ENCODE measurements around the gene CDC14B.
"Not testable (repeated sequence)": the region's sequence is repeated elsewhere in the genome, so short reads cannot be mapped to it uniquely, and the experiment has no call there.

Gene CDC14B

DNA sequence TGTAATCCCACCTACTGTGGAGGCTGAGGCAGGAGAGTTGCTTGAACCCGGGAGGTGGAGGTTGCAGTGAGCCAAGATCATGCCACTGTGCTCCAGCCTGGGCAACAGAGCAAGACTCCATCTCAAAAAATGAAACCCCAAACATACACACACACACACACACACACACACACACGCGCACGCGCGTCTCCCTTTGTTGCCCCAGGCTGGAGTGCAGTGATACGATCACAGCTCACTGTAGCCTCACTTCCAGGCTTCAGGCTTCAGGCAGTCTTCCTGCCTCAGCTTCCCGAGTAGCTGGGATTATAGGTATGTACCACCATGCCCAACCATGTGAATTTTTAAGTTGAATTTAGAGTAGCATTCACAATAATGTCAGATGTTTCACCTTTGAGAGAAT, 13.9 kb upstream of the CDC14B start:
- in situ Hi-C loops (cut with MboI; ENCODE audit: low sequenced_read_pairs) = not testable (repeated sequence)

DNA sequence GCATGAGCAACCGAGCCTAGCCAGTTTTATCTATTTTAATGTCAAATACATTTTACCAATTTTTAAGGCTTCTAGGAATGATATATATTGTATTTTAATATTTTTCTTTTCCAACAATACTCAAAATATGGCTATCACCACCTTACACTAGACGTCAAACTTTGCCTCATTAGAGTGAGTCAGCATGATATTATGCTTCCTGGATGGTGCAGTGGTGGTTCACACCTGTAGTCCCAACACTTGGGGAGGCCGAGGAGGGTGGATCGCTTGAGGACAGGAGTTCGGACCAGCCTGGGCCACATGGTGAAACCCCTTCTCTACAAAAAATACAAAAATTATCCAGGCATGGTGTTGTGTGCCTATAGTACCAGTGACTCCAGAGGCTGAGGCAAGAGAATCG, 7.3 kb upstream of the CDC14B start:
- in situ Hi-C loops (cut with MboI; ENCODE audit: low sequenced_read_pairs) = no loop called here

DNA sequence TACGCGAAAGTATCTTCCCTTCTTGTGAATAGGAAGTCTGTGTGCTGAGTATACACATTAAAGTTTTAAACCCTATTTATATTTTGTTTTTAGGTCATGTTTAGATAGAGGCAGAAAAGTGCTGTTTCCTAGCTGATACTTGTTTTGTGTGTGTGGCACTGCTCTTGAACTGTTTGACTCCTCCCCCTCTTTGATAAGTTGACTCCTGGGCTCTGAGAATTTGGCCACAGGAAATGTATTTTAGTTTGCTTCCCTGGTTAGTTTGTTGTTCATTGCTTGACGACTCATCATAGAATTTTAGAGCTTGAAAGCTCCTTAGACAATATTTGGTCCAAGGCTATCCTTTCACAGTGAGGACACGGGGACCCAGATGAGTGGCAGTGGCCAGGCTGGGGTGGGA, 2.0 kb upstream of the CDC14B start:
- in situ Hi-C loops (cut with MboI; ENCODE audit: low sequenced_read_pairs) = no loop called here

DNA sequence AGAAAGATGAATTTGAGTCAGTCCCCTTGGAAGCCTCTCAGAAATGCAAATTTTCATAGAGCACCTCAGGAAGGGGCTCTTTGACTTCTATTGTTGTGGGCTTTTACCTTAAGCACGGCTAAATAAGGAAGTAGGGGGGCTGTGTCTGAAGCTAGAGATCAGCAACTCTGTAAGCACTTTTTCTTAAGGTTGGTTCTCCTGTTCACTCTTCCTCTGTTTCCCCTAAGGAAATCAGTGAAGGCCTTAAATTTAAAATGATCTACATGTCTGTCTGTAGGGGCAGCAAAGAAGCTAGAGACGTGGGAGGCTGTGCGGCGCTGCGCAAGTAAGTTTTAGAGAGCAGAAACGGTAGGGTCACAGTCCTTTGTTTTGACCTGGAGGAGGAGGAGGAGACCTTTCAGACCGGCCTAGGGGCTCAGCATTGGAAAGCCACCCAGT, 1.2 kb upstream of the CDC14B start:
- in situ Hi-C loops (cut with MboI; ENCODE audit: low sequenced_read_pairs) = no loop called here

DNA sequence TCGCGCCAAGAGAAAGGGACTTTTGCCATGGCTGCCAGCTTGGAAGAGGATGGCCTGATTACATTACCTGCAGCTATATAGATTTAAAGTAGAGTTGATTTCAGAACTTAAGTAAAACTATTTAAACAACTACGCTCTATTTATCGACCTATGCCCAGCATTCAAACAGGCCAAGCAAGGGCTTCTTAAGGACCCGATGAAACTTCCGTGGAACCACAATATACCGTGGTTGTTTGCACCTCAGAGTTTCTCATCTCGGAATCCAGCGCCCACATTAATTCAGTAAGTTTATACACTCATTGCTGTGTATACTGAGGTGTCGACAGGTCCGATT, 505 bp upstream of the CDC14B start:
- in situ Hi-C loops (cut with MboI; ENCODE audit: low sequenced_read_pairs) = no loop called here

DNA sequence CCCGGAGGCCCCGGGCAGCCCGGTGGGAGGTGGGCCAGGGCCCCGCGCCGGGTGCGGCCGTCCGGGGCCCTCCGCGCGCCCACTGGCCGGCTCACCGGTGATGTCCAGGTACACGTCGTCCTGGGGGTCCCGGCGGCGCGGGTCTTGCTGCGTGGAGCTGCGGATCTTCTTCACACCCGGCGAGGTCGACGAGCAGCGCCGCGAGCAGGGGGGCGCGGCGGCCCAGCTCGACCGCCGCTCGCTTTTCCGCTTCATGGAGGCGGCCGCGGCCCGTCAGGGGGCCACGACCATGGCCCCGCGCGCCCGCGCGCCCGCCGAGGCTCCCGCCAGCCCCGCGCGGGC, 548 bp downstream of the CDC14B start:
- in situ Hi-C loops (cut with MboI; ENCODE audit: low sequenced_read_pairs) = no loop called here

DNA sequence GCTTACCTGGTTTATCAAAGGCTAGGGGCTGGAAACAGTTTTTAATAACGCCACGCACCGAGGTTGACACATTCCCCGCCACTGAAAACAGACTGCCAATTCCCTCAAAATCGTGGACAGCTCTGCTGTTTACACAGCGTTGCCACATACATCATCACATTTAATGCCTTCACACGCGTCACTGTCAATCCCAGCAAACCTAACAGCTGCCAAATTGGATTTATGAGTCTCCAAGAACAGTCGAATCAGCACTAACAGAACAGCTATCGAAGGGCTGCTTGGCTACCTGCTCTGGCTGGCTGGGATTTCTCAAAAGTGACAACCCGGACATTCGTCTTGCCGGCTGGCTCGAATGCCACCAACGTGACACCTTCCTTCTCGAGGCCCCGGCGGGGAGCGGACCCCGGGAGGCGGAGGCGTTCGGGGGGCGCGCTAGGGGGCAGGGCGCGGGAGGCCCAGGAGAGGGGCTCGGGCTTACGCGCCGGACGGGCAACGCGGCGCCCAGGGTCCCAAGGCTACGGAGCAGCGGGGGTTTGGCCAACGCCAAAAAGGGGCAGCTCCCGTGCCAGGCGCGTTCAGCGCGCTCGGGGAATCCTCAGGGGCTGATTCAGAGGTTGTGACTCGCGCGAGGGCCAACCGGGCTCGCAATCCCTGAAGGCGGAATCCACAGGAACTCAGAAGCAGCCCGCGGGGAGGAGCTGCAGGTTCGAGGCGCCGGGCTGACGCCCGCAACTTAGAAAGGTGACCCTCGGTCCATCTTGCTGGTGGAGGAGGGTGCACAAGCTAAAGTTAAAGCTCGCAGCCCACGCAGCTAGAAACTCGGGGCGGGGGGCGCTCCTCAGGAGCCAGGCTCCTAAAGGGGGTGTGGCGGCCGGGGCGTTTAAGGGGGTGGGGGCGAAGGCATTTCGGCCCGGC, 1.2 kb downstream of the CDC14B start:
- in situ Hi-C loops (cut with MboI; ENCODE audit: low sequenced_read_pairs) = no loop called here

DNA sequence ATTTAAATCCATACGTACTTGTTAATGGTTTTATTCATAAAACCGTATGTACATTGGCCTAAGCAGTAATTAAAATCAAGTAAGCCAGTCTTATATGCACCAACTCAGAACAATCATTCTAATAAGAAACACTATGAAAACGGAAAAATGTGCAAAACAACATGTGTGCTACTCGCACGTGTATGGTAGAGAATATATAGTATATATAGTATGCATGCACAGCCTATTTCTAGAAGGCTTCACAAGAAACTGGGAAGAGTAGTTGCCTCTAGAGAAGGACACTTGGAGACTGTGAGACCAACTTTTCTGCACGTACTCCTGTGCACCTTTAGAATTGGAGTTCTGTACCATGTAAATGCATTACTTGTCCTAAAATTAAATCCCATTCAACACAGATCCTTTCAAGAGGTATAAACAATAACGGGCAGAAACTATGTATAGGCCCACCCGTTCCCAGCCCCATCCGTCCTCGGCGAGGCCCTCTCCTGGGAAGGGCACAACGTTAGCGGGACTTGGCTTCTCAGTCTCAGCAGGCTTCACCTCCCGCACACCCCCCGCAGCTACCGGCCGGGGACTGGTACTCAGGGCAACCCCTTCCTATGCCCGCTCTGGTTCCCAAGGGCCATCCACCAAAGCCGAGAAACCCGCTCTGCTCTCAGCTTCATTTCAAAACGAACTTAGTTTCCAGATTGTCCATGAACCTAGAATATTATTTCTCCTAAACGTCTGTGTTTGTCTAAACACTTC, 2.0 kb downstream of the CDC14B start:
- in situ Hi-C loops (cut with MboI; ENCODE audit: low sequenced_read_pairs) = no loop called here

DNA sequence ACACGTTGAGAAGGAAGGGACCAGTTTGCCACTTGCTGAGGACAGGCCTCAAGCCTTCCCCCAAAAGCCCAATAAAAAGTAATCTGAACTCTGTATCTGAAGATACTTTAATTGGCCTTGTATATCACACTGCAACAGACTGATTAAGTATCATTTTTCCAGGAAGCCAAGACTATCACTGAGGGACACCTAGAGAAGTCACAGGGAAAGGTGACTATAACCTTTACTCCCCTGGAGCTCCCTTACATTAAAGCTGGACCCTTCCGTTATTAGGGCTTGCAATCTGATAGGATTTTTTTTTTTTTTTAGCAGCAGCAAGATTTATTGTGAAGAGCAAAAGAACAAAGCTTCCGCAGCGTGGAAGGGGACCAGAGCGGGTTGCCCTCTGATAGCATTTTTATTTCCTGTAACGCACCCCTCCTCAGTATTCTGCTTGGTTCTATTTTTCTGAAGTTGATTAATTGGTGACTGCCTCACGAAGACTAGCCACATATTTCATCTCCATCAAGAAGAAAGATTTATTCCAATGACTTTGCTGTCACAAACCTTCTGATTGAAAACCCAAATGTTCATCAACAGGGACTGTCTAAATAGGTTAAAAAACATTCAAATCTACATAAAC, 2.7 kb downstream of the CDC14B start:
- in situ Hi-C loops (cut with MboI; ENCODE audit: low sequenced_read_pairs) = no loop called here

DNA sequence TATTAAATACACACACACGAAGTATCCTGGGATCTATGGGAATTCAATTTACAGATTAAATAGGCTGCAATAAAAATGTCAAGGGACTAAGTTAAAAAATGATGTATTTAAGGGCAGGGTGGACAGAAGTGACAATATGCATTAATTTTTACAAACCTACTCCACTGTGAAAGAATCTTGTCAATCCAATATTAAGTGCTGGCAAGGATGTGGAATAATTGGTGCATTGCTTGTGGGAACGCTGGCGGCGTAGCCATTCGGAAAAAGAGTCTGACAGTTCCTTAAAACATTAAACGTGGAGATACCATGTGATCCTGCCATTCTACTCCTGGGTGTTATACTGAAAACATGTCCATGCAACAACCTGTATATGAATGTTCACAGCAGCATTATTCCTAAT, 4.2 kb downstream of the CDC14B start:
- in situ Hi-C loops (cut with MboI; ENCODE audit: low sequenced_read_pairs) = no loop called here

DNA sequence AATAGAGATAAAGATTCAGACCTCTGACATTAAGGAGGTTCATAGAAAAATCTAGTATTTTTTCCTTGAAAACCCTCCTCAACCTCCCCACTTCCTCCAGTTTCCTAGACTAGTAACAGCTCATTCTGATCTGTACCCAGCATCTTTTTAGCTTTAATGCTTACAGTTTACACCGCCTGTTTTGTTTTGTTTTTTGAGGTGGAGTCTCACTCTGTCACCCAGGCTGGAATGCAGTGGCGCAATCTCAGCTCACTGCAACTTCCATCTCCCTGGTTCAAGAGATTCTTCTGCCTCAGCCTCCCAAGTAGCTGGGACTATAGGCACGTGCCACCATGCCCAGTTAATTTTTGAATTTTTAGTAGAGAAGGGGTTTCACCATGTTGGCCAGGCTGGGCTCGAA, 5.0 kb downstream of the CDC14B start:
- in situ Hi-C loops (cut with MboI; ENCODE audit: low sequenced_read_pairs) = not testable (repeated sequence)

DNA sequence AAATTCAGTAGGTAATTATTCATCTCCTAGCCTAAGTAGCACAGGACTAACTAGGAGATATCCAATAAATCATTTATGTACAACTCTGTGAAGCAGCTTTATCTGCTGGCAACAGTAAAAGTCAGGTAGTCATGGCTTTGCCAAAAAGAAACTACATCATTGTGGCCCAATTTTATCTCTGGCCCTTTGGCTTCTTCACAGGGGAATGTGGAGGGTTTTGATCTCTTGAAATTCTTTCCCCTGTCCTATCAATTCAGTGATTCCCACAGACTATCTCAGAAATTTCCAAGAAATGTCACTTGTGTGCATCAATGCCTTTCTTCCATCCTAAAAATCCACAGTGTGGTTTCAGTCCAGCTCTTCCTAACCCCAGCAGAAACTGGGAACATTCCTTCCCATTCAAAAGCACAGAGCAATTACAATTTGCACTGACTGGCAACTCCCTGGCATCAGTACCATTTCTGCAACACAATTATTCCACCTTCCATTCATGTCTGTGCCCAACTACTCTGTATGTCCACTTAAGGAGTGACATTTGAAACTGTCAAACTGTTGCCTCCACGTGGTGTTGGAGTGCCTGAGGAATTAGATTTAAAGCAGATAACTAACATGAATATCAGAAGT, 6.6 kb downstream of the CDC14B start:
- in situ Hi-C loops (cut with MboI; ENCODE audit: low sequenced_read_pairs) = no loop called here

DNA sequence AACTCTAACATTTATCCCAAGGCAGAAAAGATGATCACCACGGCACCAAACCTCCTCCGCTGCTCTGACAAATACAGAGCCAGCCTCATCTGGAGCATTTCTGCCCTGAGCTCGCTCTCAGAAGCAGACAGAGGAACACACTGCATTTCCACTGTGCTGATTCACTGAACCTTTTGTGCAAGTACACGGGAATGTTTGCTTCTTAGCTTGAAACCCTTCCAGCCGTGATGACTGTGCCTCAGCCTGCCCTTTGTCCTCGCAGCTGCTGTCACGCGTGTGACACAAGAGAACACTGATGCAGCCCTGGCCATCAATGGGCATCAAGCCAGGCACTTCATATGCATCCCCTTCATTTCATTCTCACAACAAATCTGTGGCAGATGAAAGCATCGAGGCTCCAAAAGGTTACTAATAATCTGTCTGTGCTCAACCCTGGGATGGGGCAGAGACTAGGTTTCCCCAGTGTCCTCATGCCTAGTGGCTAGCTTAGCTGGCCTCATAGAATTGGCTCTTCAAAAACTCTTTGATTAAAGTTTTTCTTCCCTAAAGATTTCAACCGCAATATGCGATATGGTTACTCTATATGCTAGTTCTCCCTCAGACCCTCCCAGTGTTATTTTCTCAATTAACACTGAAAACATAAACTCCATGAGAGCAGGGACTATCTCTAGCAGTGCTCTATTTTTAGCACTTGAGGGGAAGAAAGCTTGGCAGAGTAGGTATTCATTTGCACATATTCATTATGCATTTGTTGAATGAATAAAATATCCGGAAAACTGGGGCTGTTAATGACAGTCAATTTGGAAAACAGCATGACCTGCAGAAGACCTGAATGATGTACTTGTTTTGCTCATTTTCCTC, 7.3 kb downstream of the CDC14B start:
- in situ Hi-C loops (cut with MboI; ENCODE audit: low sequenced_read_pairs) = no loop called here

DNA sequence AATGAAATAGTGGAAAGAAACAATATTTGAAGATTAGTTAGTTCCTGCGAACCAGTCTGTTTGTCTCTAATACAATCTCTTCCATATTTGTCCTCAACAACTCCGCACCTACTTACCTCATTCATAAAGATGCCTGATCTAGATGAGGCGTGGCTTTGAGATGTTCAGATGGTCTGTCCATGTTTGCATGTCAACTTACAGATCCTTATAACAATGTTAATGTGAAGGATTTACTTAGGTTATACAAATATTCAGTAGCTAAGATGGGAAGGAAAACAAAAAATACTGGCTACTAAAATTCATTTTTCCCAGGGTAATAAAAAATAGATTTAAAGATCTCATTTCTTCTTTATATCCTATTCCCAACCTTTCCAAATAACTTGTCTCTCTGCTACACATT, 8.3 kb downstream of the CDC14B start:
- in situ Hi-C loops (cut with MboI; ENCODE audit: low sequenced_read_pairs) = no loop called here

DNA sequence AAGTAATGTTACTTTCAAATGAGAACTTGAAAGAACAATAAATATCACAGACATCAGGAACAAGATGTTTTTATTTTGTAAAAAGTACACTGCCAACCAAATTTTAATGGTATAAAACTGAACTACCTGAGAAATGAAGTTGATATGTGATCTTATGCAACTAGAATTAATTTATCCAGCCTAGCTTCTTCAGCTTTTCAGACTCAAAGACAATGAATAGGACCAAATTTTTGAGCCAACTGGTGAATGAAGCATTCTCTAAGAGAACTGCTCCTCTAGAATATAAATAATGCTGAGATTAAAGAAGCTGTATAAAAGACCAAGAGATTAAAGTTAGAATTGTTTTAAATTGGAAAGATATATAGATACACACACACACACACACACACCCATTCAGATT, 9.9 kb downstream of the CDC14B start:
- in situ Hi-C loops (cut with MboI; ENCODE audit: low sequenced_read_pairs) = no loop called here

DNA sequence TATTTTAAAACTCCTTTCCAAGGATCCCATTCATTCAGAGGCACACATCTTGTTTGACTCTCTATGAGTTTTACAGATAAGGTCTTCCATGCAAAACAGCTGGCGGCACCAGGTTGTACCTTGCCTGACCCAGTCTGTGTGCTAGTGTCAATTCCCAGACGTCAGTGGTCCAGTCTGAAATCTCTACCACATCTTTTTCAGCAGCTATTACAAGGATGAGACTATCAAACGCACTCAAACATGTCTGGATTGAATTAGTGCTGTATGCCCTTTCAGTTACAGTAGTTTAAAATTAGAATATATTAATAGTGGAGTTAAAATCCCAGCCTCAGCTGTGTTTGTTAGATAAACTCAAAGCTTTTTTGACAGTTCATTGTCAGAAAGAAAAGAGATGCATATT, 11.7 kb downstream of the CDC14B start:
- in situ Hi-C loops (cut with MboI; ENCODE audit: low sequenced_read_pairs) = no loop called here

DNA sequence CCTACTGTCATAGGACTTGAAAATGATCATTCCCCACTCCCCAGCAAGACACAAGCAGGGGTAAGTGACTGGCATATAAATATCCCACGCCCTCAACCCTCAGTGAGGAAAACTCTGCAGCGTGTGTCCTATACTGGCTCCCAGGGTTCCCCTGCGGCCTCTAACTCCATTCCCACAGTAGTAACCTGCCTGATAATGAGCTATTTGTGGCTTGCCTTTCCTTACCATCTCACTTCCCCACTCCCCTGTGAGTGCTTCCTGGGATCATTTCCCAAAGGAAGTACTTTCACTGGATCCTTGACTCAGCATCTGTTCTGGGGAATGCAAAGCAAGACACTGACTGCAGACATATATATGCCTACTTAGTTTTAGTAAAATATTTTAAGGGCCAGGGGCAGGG, 14.3 kb downstream of the CDC14B start:
- in situ Hi-C loops (cut with MboI; ENCODE audit: low sequenced_read_pairs) = no loop called here

DNA sequence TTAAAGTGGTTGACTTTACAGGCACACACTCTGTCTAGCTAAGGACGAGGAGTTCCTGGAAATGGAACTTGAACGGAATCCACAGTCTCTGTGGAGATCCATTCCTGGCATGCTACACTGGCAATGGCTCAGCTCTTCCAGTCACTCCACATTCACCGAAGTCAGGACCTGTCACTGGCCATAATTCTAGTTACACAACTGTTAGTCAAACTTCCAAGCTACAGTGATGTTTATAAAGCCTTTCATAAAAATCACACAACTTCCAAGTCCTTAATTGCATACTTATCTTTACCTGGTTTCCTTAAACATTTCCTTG, 15.7 kb downstream of the CDC14B start:
- in situ Hi-C loops (cut with MboI; ENCODE audit: low sequenced_read_pairs) = no loop called here

DNA sequence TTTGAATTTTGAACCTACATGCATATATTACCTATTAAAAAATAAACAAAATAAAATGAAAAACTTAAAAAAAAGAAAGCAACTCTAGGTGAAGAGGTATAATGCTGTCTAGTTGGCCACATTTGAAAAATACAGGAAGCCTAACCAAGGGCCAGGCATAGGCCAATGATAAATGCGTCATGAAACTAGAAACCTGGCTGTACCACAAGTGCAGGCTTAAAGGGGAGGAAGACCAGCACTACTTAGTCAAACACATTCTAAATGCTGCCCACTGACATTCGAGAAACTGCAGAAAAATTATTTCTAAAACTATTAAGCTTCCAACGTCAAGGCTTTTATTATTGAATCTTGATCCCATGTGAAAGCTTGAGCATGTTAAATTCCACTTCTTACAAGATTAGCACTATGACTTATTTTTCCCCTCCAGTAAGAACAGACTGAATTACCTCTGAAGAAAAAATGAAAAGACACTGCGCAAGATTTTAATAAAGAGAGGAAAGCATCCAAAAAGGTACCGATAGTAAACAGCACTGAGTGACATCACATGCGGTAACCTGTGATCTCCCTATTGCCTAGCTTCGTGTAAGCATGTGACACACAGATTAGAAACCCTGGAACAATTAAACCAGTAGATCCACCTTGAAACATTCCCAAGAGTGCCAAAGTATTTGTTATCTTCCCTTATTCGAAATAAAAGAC, 16.2 kb downstream of the CDC14B start:
- in situ Hi-C loops (cut with MboI; ENCODE audit: low sequenced_read_pairs) = no loop called here

DNA sequence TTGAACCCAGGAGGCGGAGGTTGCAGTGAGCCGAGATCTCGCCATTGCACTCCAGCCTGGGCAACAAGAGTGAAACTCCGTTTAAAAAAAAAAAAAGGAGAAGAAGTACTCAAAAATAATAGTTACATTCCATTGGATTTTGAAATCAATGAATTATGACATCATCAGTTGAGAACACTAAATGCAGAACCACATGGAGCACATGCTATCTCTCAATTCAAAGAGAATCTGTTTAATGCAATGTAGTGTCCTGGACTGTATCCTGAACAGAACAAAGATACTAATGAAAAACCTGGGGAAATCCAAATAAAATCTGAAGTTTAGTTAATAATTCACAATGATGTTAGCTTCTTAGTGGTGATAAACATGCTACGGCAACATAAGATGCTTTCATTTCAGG, 20.3 kb downstream of the CDC14B start:
- in situ Hi-C loops (cut with MboI; ENCODE audit: low sequenced_read_pairs) = no loop called here

Data from HL-60/S4 treated with phorbol 12-myristate 13-acetate at 8.2 ng/mL for 4 days and 3 days (cell line).